Measurements from ENCODE around the gene ACADS. TPM values are rescaled to one million over a fixed set of nuclear protein-coding genes. Genes with fewer than 3 reads are reported as not detected.

The ACADS gene
- total RNA-seq, 4 donors from 2014 or later, result 11.3 to 30.9 (median 19.6) TPM

GRCh38 chr12:120692524-120693033 is 33.0 kb upstream of the ACADS start:
- intact Hi-C loops (cut with DNase I), result no loop called here
- no peak for DNase-seq
- Histone ChIP-seq H3K9me3 (no peaks in the 10 kb centered on the region), H3K27me3 (no peaks in the 10 kb centered on the region), H3K36me3 (peaks cover 19 to 47% (median 28%) of the 10 kb centered on the region in 3 donors), H3K4me1 (peaks cover 19 to 56% (median 22%) of the 10 kb centered on the region in 3 donors), H3K4me3 (no peak overlapping the region), H3K27ac (no peak overlapping the region)
- 71 to 72% methylated on average over 11 of the region's 11 CpGs for WGBS, 2 donors
- TF ChIP-seq CTCF (IDR thresholded peaks at IDR 0.05) (no peak), POLR2A (IDR thresholded peaks at IDR 0.05) (no peak)

- TF ChIP-seq CTCF (IDR thresholded peaks at IDR 0.05), result no peak
- no peak for TF ChIP-seq POLR2A (IDR thresholded peaks at IDR 0.05)
- peaks cover 8 to 43% (median 12%) of the 10 kb centered on the region in 3 donors for H3K4me1 ChIP-seq
- no peak for DNase-seq
- no peaks in the 10 kb centered on the region for H3K27me3 ChIP-seq
- H3K36me3 ChIP-seq, result peaks cover 19 to 59% (median 28%) of the 10 kb centered on the region in 3 donors
- H3K4me3 ChIP-seq, result no peak overlapping the region
- no peak overlapping the region for H3K27ac ChIP-seq
- H3K9me3 ChIP-seq, result no peaks in the 10 kb centered on the region
- WGBS, 2 donors, result 89 to 97% methylated on average over 4 of the region's 4 CpGs
- intact Hi-C loops (cut with DNase I), result no loop called here
Observed at GRCh38 chr12:120693848-120694247, 31.8 kb upstream of the ACADS start.

GRCh38 chr12:120696626-120697025 is 29.0 kb upstream of the ACADS start:
- intact Hi-C loops (cut with DNase I), result no loop called here

GRCh38 chr12:120697344-120697743 is 28.3 kb upstream of the ACADS start:
- WGBS, 2 donors, result 75 to 91% methylated on average over 1 of the region's 1 CpG
- DNase-seq, result no peak
- intact Hi-C loops (cut with DNase I), result no loop called here
- peaks cover 19 to 94% (median 35%) of the 10 kb centered on the region in 3 donors for H3K36me3 ChIP-seq
- no peak for TF ChIP-seq CTCF (IDR thresholded peaks at IDR 0.05)
- no peak for TF ChIP-seq POLR2A (IDR thresholded peaks at IDR 0.05)
- no peaks in the 10 kb centered on the region for H3K27me3 ChIP-seq
- peaks cover 0 to 15% (median 0%) of the 10 kb centered on the region in 3 donors for H3K4me1 ChIP-seq
- H3K4me3 ChIP-seq, result no peak overlapping the region
- H3K27ac ChIP-seq, result no peak overlapping the region
- H3K9me3 ChIP-seq, result no peaks in the 10 kb centered on the region

More at GRCh38 chr12:120696626-120697025, 29.0 kb upstream of the ACADS start:
- Histone ChIP-seq H3K36me3 (peaks cover 19 to 87% (median 35%) of the 10 kb centered on the region in 3 donors), H3K27me3 (no peaks in the 10 kb centered on the region), H3K27ac (no peak overlapping the region), H3K4me1 (peaks cover 0 to 22% (median 0%) of the 10 kb centered on the region in 3 donors), H3K9me3 (no peaks in the 10 kb centered on the region), H3K4me3 (no peak overlapping the region)
- no peak for DNase-seq
- TF ChIP-seq POLR2A (IDR thresholded peaks at IDR 0.05), result no peak
- no peak for TF ChIP-seq CTCF (IDR thresholded peaks at IDR 0.05)
- WGBS, 2 donors, result 82 to 85% methylated on average over 6 of the region's 6 CpGs

DNA sequence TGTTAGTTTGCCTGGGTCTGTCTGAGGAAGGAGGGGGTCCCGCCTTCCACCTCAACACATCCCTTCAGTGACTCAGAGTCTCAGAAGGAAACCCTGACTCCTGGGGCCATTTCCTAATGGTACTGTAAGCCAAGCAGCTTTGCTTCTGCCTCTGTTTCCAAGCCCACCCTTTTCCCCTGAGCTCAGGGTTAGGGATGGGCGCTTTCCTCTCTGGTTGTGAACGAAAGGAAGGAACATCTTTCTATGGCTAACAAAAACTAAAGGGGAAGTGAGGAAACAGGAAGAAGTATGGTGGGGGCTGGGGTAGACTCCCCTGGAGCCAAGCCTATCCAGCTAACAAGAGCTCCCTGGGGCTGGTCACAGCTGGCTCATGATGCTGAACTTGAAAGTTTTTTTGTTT is 27.0 kb upstream of the ACADS start:
- Histone ChIP-seq H3K27me3 (no peaks in the 10 kb centered on the region), H3K4me1 (peaks cover 0 to 6% (median 0%) of the 10 kb centered on the region in 3 donors), H3K4me3 (no peak overlapping the region), H3K27ac (no peak overlapping the region), H3K36me3 (peaks cover 19 to 100% (median 35%) of the 10 kb centered on the region in 3 donors), H3K9me3 (no peaks in the 10 kb centered on the region)
- WGBS, 2 donors, result 60% methylated on average over 1 of the region's 3 CpGs; no CpG with 5 or more reads in 1 of the 2 donors
- DNase-seq, result no peak
- intact Hi-C loops (cut with DNase I), result no loop called here
- TF ChIP-seq CTCF (IDR thresholded peaks at IDR 0.05) (no peak), POLR2A (IDR thresholded peaks at IDR 0.05) (no peak)
